G401.6 (cell line): Measurements from ENCODE around the gene C10orf95.

Experiments
- FAIRE-seq: peaks from 2 replicates; lab custom pipeline; 2012; peaks lifted over from hg19 to GRCh38; lab: Jason Lieb, UNC

The C10orf95 gene

GRCh38 chr10:102400598-102401341 is 50.6 kb downstream of the C10orf95 start:
- no peak for FAIRE-seq

DNA sequence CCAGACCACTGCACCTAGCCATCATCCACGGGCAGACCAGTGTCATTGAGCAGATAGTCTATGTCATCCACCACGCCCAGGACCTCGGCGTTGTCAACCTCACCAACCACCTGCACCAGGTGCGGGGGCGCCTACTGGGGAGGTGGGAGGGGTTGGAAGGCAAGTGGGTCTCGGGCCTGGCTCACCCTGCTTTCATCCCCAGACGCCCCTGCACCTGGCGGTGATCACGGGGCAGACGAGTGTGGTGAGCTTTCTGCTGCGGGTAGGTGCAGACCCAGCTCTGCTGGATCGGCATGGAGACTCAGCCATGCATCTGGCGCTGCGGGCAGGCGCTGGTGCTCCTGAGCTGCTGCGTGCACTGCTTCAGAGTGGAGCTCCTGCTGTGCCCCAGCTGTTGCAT is 51.3 kb downstream of the C10orf95 start:
- FAIRE-seq: no peak
